HG03066 (cell line): ENCODE data around the gene INSIG1.
A peak's percentile ranks its signal among the peaks of the same experiment; 100 is the strongest.

Experiments used
- ATAC-seq: cut with Tn5 transposase; IDR thresholded peaks from one replicate; pipeline ENCODE4 v1.9.1; 2021; ENCODE audit warnings: low read depth; ENCODE audit not compliant: unreplicated experiment

Gene INSIG1

GRCh38 chr7:155324012-155324917 is 26.6 kb downstream of the INSIG1 start:
- no peak for ATAC-seq

- ATAC-seq = no peak
Observed at GRCh38 chr7:155324918-155325235, 27.2 kb downstream of the INSIG1 start.

GRCh38 chr7:155326385-155326784 is 28.7 kb downstream of the INSIG1 start:
- ATAC-seq = no peak

- no peak for ATAC-seq
Observed at GRCh38 chr7:155327590-155328320, 30.1 kb downstream of the INSIG1 start.

- no peak for ATAC-seq
Observed at GRCh38 chr7:155329225-155329624, 31.5 kb downstream of the INSIG1 start.

- ATAC-seq = no peak
Observed at GRCh38 chr7:155331396-155331795, 33.7 kb downstream of the INSIG1 start.

- no peak for ATAC-seq
Observed at GRCh38 chr7:155333346-155334234, 35.9 kb downstream of the INSIG1 start.

- no peak for ATAC-seq
Observed at GRCh38 chr7:155336812-155337602, 39.3 kb downstream of the INSIG1 start.

GRCh38 chr7:155337946-155338631 is 40.4 kb downstream of the INSIG1 start:
- no peak for ATAC-seq

- no peak for ATAC-seq
Observed at GRCh38 chr7:155338632-155339320, 41.1 kb downstream of the INSIG1 start.

- ATAC-seq = no peak
Observed at GRCh38 chr7:155339474-155339873, 41.8 kb downstream of the INSIG1 start.

GRCh38 chr7:155340071-155340531 is 42.4 kb downstream of the INSIG1 start:
- ATAC-seq = no peak

GRCh38 chr7:155340721-155341120 is 43.0 kb downstream of the INSIG1 start:
- no peak for ATAC-seq

GRCh38 chr7:155341463-155341983 is 43.8 kb downstream of the INSIG1 start:
- ATAC-seq = no peak

- ATAC-seq = no peak
Observed at GRCh38 chr7:155342313-155342712, 44.6 kb downstream of the INSIG1 start.

GRCh38 chr7:155343150-155343549 is 45.5 kb downstream of the INSIG1 start:
- no peak for ATAC-seq

GRCh38 chr7:155343661-155344121 is 46.0 kb downstream of the INSIG1 start:
- no peak for ATAC-seq

- peak; percentile 44 for ATAC-seq
Observed at GRCh38 chr7:155344270-155344617, 46.6 kb downstream of the INSIG1 start.
